GM23248 (cell line): ENCODE results near the gene GBGT1.

ENCODE experiments used
- EZH2 ChIP-seq: fragments of 200-600 bp; sonication (generic); IDR thresholded peaks from 2 replicates; pipeline ENCODE4 v1.6.1; 2018; ENCODE audit warnings: antibody characterized with exemption, mild to moderate bottlenecking; ENCODE audit not compliant: insufficient read depth, poor library complexity, severe bottlenecking
- EZH2phosphoT487 ChIP-seq: fragments of 200-600 bp; sonication (generic); IDR thresholded peaks from 2 replicates; pipeline ENCODE4 v1.6.1; 2018; ENCODE audit warnings: antibody characterized with exemption, moderate library complexity, mild to moderate bottlenecking, low read depth; ENCODE audit not compliant: insufficient read depth

GRCh38 chr9:133204335-133204992 lies 40.8 kb upstream of the GBGT1 start:
- TF ChIP-seq EZH2phosphoT487 (no peak), EZH2 (no peak)
